Embryonic facial prominence (tissue), 1 donor: ENCODE data around the gene ARRB2.

ENCODE experiments used
- DNase-seq: peaks from one replicate; pipeline ENCODE4 v3.0.0-alpha.2; 2016; ENCODE audit errors: extremely low spot score

The ARRB2 gene

GRCh38 chr17:4753392-4753791, 43.0 kb downstream of the ARRB2 start:
- DNase-seq, result no peak

- no peak for DNase-seq
These were observed 49.4 kb downstream of the ARRB2 start for GRCh38 chr17:4759776-4760236.

GRCh38 chr17:4764595-4764994, 54.2 kb downstream of the ARRB2 start:
- DNase-seq, result no peak

- DNase-seq, result no peak
These were observed 55.8 kb downstream of the ARRB2 start for GRCh38 chr17:4766201-4766600.

GRCh38 chr17:4766723-4767122, 56.3 kb downstream of the ARRB2 start:
- no peak for DNase-seq

GRCh38 chr17:4768298-4768697, 57.9 kb downstream of the ARRB2 start:
- no peak for DNase-seq

- no peak for DNase-seq
These were observed 59.2 kb downstream of the ARRB2 start for GRCh38 chr17:4769628-4770027.
